B cell (primary cell): ENCODE data around the gene ZNF672. TPM values are rescaled to one million over a fixed set of nuclear protein-coding genes. Genes with fewer than 3 reads are reported as not detected.

Experiments used
- ATAC-seq: fragments of 200-7000 bp; cut with Tn5 transposase; one replicate; pipeline ENCODE4 v1.10.0; 2021; ENCODE audit warnings: low read depth, mild to moderate bottlenecking, moderate number of reproducible peaks, moderate library complexity
- CTCF ChIA-PET: fragments of 350-600 bp; sonication (Branson Sonifier 250); formaldehyde crosslinking; loops from one replicate; lab custom pipeline; 2021; ENCODE audit warnings: antibody characterized with exemption, inconsistent platforms; lab: Charles Lee
- POLR2A ChIA-PET: fragments of 350-600 bp; sonication (Branson Sonifier 250); formaldehyde crosslinking; loops from one replicate; lab custom pipeline; 2021; ENCODE audit warnings: antibody characterized with exemption; lab: Charles Lee
- DNase-seq: peaks from one replicate; pipeline ENCODE4 v3.0.0; 2013
- H2AFZ ChIP-seq: 2 replicates; pipeline ENCODE4 v1.6.1; 2012; ENCODE audit warnings: mild to moderate bottlenecking, low read depth, low read length; ENCODE audit not compliant: insufficient read depth, poor library complexity, severe bottlenecking
- H3K27ac ChIP-seq, 2 donors: 1 replicate in 1 of 2; 2 replicates in 1 of 2; pipeline ENCODE4 v1.5.1; 2012 to 2013; ENCODE audit warnings: low read length in 2 of 2, mild to moderate bottlenecking in 2 of 2, moderate library complexity in 1 of 2
- H3K27me3 ChIP-seq, 4 experiments: fragments of 200-600 bp in 1 of 4; sonication (generic) in 1 of 4; replicated peaks in 1 of 4; 1 replicate in 2 of 4; 2 replicates in 2 of 4; pipeline versions ENCODE4 v1.6.1 to v1.7.0; 2013 to 2016; ENCODE audit warnings: low read length in 3 of 4, mild to moderate bottlenecking in 2 of 4, mixed read lengths in 1 of 4, moderate library complexity in 1 of 4; ENCODE audit not compliant: insufficient read depth in 4 of 4, control insufficient read depth in 3 of 4; ENCODE audit errors: control extremely low read depth in 1 of 4
- H3K36me3 ChIP-seq, 2 experiments: replicated peaks in 1 of 2; 1 replicate in 1 of 2; 2 replicates in 1 of 2; pipeline versions ENCODE4 v1.6.1 to v1.7.1; 2013; ENCODE audit warnings: low read length in 1 of 2; ENCODE audit not compliant: insufficient read depth in 2 of 2, control insufficient read depth in 1 of 2; ENCODE audit errors: control extremely low read depth in 1 of 2, extremely low read depth in 1 of 2
- H3K4me1 ChIP-seq, 2 donors: fragments of 200-600 bp in 1 of 2; sonication (generic) in 1 of 2; 1 replicate in 1 of 2; 2 replicates in 1 of 2; pipeline versions ENCODE4 v1.5.1 to v1.6.1; 2013 to 2017; ENCODE audit warnings: low read length in 2 of 2; ENCODE audit not compliant: control insufficient read depth in 2 of 2, insufficient read depth in 2 of 2
- H3K4me2 ChIP-seq: replicated peaks from 2 replicates; pipeline ENCODE3; 2012; ENCODE audit warnings: mild to moderate bottlenecking, low read depth, low read length; ENCODE audit not compliant: poor library complexity, severe bottlenecking
- H3K4me3 ChIP-seq, 5 experiments: fragments of 200-600 bp in 1 of 5; sonication (generic) in 1 of 5; 1 replicate in 3 of 5; 2 replicates in 2 of 5; pipeline versions ENCODE4 v1.5.1 to v1.7.0; 2011 to 2016; ENCODE audit warnings: low read length in 4 of 5, mild to moderate bottlenecking in 4 of 5, low read depth in 2 of 5, control low read depth in 1 of 5, moderate library complexity in 1 of 5; ENCODE audit not compliant: insufficient read depth in 1 of 5; ENCODE audit errors: control extremely low read depth in 1 of 5, extremely low read depth in 1 of 5
- H3K79me2 ChIP-seq: fragments of 200-600 bp; sonication (generic); one replicate; pipeline ENCODE4 v1.6.0; 2016; ENCODE audit warnings: low read length; ENCODE audit not compliant: control insufficient read depth, insufficient read depth
- H3K9ac ChIP-seq: fragments of 200-600 bp; sonication (generic); 2 replicates; pipeline ENCODE4 v1.6.1; 2017; ENCODE audit warnings: mild to moderate bottlenecking, low read length, moderate library complexity
- H3K9me3 ChIP-seq, 3 donors: one replicate each; pipeline versions ENCODE4 v1.6.1 to v1.7.1; 2013; ENCODE audit warnings: low read length in 2 of 3; ENCODE audit not compliant: control insufficient read depth in 2 of 3, insufficient read depth in 1 of 3; ENCODE audit errors: control extremely low read depth in 1 of 3
- H4K20me1 ChIP-seq: 2 replicates; pipeline ENCODE4 v1.6.0; 2012; ENCODE audit warnings: mild to moderate bottlenecking, low read length; ENCODE audit not compliant: insufficient read depth, control insufficient read depth, poor library complexity, severe bottlenecking
- H3K27ac Mint-ChIP-seq: one replicate; pipeline ENCODE4 v1.8.0; 2021; ENCODE audit warnings: mixed read lengths
- H3K27me3 Mint-ChIP-seq: one replicate; pipeline ENCODE4 v1.8.0; 2021; ENCODE audit warnings: mixed read lengths
- H3K4me1 Mint-ChIP-seq: one replicate; pipeline ENCODE4 v1.8.0; 2021; ENCODE audit warnings: mixed read lengths
- H3K4me3 Mint-ChIP-seq: one replicate; pipeline ENCODE4 v1.8.0; 2021; ENCODE audit warnings: mixed read lengths
- H3K9me3 Mint-ChIP-seq: one replicate; pipeline ENCODE4 v1.8.0; 2022; ENCODE audit warnings: mixed read lengths; ENCODE audit not compliant: insufficient read depth
- EZH2 ChIP-seq: IDR thresholded peaks from 2 replicates; pipeline ENCODE4 v1.6.1; 2012; ENCODE audit warnings: borderline replicate concordance, low read depth, mild to moderate bottlenecking, moderate library complexity, low read length; ENCODE audit not compliant: insufficient read depth, poor library complexity, severe bottlenecking
- WGBS: methylation state at CpG from one replicate; pipeline ENCODE4 v1.1.5; 2013; ENCODE audit warnings: missing lambda C conversion rate; ENCODE audit not compliant: insufficient coverage; 5-methylcytosine and 5-hydroxymethylcytosine counted together
- intact Hi-C: fragments of 100-400 bp; cut with micrococcal nuclease; formaldehyde crosslinking; loops from one replicate; pipeline ENCODE4 v1.10.0; 2022
- polyA plus RNA-seq: library from polyadenylated mRNA; depleted of rRNA; stranded (reverse); fragments of >200 nt; gene quantifications from 2 replicates; pipeline ENCODE4 v1.2.3, GENCODE V29; 2012
- total RNA-seq, 2 donors: library from RNA; stranded (reverse); fragments of 120-200 nt in 1 of 2; gene quantifications; 1 replicate in 1 of 2; 2 replicates in 1 of 2; pipeline versions ENCODE4 v1.2.3 to v1.2.4, GENCODE V29; 2013 to 2022
- TF ChIP-seq, protein P1 (sequence below): fragments of 200-600 bp; IDR thresholded peaks from one replicate; pipeline ENCODE4 v1.8.0; 2022; ENCODE audit warnings: antibody characterized with exemption, mild to moderate bottlenecking

ZNF672 gene
- total and polyA plus RNA-seq, 2 donors (not counting 1 experiment from before 2014, with no cell fraction given) = 46.4 to 56.3 TPM

DNA sequence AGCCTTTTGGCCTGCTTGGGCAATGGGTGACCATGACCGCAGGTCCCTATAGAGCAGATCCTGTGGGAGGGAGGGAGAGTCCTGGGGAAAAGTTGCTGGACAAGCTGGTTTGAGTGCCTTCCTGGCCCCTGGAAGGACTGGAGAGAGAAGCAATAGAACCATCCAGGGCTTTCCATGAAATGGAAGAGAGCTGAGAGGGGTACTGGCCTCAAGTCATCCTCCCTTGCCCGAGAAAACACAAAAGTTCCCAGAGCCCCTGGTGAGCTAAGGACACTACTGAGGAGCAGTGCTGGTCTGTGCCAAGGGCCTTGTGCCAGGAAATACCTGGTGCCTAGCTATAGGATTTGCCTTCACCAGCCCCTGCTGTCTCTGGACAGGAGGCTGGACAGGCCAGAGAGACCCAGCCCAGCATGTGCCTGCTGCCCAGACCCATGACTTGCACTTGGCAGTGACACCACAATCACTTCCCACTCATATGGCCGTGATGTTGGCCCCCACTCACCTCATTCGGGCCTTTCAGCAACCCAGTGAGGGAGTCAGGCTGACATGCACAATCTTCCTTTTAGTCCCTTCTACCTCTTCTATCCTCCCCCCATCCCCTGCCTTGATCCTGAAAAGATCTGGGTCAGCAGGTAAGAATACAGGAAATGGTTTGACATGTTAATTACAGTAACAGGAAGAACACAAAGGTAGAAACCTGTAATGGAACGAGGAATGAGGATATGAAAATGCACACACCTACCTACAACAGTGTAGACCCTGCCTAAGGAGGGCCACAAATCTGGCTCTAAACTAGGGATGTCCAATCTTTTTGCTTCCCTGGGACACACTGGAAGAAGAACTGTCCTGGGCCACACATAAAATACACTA lies 19.3 kb upstream of the ZNF672 start:
- peak overlapping the region; percentile 28 for H3K27ac Mint-ChIP-seq
- no peaks in the 10 kb centered on the region for H3K27me3 Mint-ChIP-seq
- ATAC-seq (peak; percentile 29), DNase-seq (peak; percentile 43)
- ChIA-PET CTCF (interaction anchor here (1.2 to 1.9 kb wide), 3 partner anchors 12 to 196 kb away, joined by 3 to 9 read pairs (median 3); no protein-coding TSS in a partner anchor), POLR2A (interaction anchor here (0.6 kb wide), 1 partner anchor 12 kb away, joined by 7 read pairs; no protein-coding TSS in a partner anchor)
- H3K79me2 ChIP-seq = peaks cover 88% of the 10 kb centered on the region
- intact Hi-C loops = no loop called here
- no peaks in the 10 kb centered on the region for H3K9me3 ChIP-seq
- peaks cover 0 to 67% of the 10 kb centered on the region in 2 experiments for H3K36me3 ChIP-seq
- no peaks in the 10 kb centered on the region for H3K27me3 ChIP-seq
- no peak overlapping the region for H2AFZ ChIP-seq
- H3K4me2 ChIP-seq = peak overlapping the region; percentile 45
- no peaks in the 10 kb centered on the region for H3K9me3 Mint-ChIP-seq
- TF ChIP-seq, protein P1, sequence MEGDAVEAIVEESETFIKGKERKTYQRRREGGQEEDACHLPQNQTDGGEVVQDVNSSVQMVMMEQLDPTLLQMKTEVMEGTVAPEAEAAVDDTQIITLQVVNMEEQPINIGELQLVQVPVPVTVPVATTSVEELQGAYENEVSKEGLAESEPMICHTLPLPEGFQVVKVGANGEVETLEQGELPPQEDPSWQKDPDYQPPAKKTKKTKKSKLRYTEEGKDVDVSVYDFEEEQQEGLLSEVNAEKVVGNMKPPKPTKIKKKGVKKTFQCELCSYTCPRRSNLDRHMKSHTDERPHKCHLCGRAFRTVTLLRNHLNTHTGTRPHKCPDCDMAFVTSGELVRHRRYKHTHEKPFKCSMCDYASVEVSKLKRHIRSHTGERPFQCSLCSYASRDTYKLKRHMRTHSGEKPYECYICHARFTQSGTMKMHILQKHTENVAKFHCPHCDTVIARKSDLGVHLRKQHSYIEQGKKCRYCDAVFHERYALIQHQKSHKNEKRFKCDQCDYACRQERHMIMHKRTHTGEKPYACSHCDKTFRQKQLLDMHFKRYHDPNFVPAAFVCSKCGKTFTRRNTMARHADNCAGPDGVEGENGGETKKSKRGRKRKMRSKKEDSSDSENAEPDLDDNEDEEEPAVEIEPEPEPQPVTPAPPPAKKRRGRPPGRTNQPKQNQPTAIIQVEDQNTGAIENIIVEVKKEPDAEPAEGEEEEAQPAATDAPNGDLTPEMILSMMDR = no peak
- peaks cover 71 to 76% of the 10 kb centered on the region in 2 donors for H3K4me1 ChIP-seq
- peak overlapping the region; percentile 41 to 65 for H3K27ac ChIP-seq
- H3K4me3 Mint-ChIP-seq = peak overlapping the region; percentile 27
- WGBS = 79% methylated on average over 4 of the region's 5 CpGs
- peaks cover 68% of the 10 kb centered on the region for H3K4me1 Mint-ChIP-seq
- peak overlapping the region; percentile 10 for H3K9ac ChIP-seq
- peaks cover 19% of the 10 kb centered on the region for H4K20me1 ChIP-seq
- H3K4me3 ChIP-seq = peak overlapping the region in 1 of 5 experiments; percentile 22

DNA sequence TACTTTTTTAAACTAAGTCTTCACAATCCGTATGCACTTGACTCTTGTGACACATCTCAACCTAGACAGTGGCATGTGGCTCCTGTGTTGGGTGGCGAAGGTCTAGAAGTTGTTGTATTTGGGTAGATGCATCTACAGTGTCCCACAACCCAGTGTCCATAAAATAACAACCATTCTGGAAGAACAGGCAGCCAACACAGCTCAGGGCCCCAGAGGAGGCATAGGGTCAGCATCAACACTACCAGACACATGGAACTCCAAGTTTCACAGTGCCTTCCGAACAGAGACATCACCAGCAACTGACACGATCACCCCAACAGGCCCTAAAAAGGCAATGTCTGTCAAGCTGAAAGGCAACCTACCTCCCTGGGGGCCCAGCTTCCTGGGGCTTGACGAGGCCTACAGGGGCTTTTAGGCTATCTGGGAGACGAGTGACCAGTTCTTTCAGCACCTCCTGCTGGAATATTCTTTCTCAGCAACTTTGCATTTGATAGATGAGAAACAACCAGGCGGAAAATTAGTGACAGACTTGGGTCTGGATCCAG lies 17.9 kb upstream of the ZNF672 start:
- no peak for ATAC-seq

More for the DNA sequence above, 17.9 kb upstream of the ZNF672 start:
- intact Hi-C loops = no loop called here
- no peaks in the 10 kb centered on the region for H3K27me3 ChIP-seq
- H3K27ac ChIP-seq = peak overlapping the region in 1 of 2 donors; percentile 8
- peaks cover 33% of the 10 kb centered on the region for H4K20me1 ChIP-seq
- ChIA-PET CTCF (interaction anchor here (0.7 to 1.9 kb wide), 3 partner anchors 13 to 117 kb away, joined by 3 to 9 read pairs (median 3); no protein-coding TSS in a partner anchor), POLR2A (interaction anchor here (0.6 to 0.7 kb wide), 2 partner anchors 39 to 206 kb away, joined by 4 to 5 read pairs; partner anchors contain the start of gene ZNF692)
- no peak overlapping the region for H3K4me3 Mint-ChIP-seq
- H3K27me3 Mint-ChIP-seq = no peaks in the 10 kb centered on the region
- WGBS = 75% methylated on average over 2 of the region's 7 CpGs
- peaks cover 0 to 66% of the 10 kb centered on the region in 2 experiments for H3K36me3 ChIP-seq
- peaks cover 92% of the 10 kb centered on the region for H3K79me2 ChIP-seq
- peak overlapping the region; percentile 19 for H3K4me2 ChIP-seq
- H3K9me3 ChIP-seq = no peaks in the 10 kb centered on the region
- no peak overlapping the region for H3K9ac ChIP-seq
- H3K4me1 Mint-ChIP-seq = peaks cover 81% of the 10 kb centered on the region
- H3K27ac Mint-ChIP-seq = no peak overlapping the region
- peaks cover 85 to 89% of the 10 kb centered on the region in 2 donors for H3K4me1 ChIP-seq
- DNase-seq = no peak
- no peak for TF ChIP-seq EZH2
- TF ChIP-seq, protein P1 = no peak
- no peaks in the 10 kb centered on the region for H3K9me3 Mint-ChIP-seq
- no peak overlapping the region for H3K4me3 ChIP-seq
- no peak overlapping the region for H2AFZ ChIP-seq
